ENCODE measurements around the gene ZNF438.

DNA sequence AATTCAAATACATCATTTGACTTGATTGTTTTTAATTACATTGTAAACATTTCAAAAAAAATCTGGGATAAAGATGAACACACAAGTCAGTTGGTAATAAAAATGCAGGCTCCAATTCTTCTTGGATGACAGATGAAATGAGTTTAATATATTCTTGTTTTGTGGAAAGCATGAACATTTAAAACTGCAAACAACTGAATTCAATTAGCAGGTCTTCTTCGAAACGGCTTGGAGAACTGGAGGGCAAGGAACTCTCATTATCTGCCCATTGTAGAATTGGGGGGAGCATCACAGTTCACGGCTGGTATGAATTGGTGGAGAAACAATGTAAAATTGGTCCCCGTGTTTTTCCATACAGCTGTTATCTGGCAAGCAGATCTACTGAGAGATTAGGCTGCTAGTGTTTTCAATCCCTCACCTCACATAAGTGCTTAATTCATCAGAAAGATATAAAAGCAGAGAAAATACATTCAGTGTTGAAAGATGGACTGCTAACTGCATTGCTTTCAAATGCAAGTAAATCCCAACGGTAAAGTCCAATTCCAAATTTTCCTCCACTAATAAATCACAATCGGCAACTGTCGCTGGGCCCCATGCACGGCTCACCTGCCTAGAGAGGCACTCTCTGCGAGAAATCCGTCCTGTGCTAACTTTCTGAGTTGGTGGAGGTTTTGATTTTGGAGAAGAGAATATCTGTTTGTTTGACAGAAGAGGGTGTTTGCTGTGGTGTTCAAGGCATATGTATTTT, 199.5 kb downstream of the ZNF438 start:
- TF ChIP-seq POLR2AphosphoS5 (IDR thresholded peaks at IDR 0.05; ENCODE audit: low read depth) = no peak
- TF ChIP-seq, protein P1, sequence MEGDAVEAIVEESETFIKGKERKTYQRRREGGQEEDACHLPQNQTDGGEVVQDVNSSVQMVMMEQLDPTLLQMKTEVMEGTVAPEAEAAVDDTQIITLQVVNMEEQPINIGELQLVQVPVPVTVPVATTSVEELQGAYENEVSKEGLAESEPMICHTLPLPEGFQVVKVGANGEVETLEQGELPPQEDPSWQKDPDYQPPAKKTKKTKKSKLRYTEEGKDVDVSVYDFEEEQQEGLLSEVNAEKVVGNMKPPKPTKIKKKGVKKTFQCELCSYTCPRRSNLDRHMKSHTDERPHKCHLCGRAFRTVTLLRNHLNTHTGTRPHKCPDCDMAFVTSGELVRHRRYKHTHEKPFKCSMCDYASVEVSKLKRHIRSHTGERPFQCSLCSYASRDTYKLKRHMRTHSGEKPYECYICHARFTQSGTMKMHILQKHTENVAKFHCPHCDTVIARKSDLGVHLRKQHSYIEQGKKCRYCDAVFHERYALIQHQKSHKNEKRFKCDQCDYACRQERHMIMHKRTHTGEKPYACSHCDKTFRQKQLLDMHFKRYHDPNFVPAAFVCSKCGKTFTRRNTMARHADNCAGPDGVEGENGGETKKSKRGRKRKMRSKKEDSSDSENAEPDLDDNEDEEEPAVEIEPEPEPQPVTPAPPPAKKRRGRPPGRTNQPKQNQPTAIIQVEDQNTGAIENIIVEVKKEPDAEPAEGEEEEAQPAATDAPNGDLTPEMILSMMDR (IDR thresholded peaks at IDR 0.05; ENCODE audit: insufficient read depth, low read length) = no peak
- TF ChIP-seq, protein P2, sequence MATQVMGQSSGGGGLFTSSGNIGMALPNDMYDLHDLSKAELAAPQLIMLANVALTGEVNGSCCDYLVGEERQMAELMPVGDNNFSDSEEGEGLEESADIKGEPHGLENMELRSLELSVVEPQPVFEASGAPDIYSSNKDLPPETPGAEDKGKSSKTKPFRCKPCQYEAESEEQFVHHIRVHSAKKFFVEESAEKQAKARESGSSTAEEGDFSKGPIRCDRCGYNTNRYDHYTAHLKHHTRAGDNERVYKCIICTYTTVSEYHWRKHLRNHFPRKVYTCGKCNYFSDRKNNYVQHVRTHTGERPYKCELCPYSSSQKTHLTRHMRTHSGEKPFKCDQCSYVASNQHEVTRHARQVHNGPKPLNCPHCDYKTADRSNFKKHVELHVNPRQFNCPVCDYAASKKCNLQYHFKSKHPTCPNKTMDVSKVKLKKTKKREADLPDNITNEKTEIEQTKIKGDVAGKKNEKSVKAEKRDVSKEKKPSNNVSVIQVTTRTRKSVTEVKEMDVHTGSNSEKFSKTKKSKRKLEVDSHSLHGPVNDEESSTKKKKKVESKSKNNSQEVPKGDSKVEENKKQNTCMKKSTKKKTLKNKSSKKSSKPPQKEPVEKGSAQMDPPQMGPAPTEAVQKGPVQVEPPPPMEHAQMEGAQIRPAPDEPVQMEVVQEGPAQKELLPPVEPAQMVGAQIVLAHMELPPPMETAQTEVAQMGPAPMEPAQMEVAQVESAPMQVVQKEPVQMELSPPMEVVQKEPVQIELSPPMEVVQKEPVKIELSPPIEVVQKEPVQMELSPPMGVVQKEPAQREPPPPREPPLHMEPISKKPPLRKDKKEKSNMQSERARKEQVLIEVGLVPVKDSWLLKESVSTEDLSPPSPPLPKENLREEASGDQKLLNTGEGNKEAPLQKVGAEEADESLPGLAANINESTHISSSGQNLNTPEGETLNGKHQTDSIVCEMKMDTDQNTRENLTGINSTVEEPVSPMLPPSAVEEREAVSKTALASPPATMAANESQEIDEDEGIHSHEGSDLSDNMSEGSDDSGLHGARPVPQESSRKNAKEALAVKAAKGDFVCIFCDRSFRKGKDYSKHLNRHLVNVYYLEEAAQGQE (IDR thresholded peaks at IDR 0.05; ENCODE audit: insufficient replicate concordance, low read depth) = no peak
